GM18907 (cell line): ENCODE measurements around the gene JMJD8.

ENCODE experiments used
- ATAC-seq: cut with Tn5 transposase; IDR thresholded peaks from one replicate; pipeline ENCODE4 v1.9.1; 2021; ENCODE audit warnings: mild to moderate bottlenecking, moderate library complexity; ENCODE audit not compliant: unreplicated experiment

The JMJD8 gene

GRCh38 chr16:662095-662494, 22.0 kb downstream of the JMJD8 start:
- no peak for ATAC-seq

GRCh38 chr16:661184-661821, 22.8 kb downstream of the JMJD8 start:
- ATAC-seq = peak; percentile 12

- ATAC-seq = peak; percentile 41
Observed at GRCh38 chr16:660459-661183, 23.5 kb downstream of the JMJD8 start.

- no peak for ATAC-seq
Observed at GRCh38 chr16:660132-660458, 24.0 kb downstream of the JMJD8 start.

DNA sequence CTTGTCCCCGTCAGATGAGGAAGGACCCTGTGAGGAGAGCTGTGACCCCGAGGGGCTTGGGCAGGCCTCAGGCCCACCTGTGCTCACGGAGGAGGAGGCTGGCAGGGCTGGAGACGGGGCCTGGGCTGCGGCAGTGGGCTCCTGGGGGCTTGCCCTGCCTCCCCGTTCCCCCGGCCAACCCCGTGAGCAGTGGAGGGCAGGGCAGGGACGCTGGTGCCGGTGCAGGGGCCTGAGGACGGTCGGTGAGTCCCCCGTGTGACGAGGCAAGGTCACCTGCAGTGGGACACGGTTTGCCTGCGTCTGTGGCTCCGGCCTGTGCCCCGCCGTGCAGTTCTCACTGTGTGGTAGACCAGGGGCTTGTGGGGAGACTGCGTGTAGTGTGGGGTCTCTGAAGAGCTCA, 24.5 kb downstream of the JMJD8 start:
- no peak for ATAC-seq

DNA sequence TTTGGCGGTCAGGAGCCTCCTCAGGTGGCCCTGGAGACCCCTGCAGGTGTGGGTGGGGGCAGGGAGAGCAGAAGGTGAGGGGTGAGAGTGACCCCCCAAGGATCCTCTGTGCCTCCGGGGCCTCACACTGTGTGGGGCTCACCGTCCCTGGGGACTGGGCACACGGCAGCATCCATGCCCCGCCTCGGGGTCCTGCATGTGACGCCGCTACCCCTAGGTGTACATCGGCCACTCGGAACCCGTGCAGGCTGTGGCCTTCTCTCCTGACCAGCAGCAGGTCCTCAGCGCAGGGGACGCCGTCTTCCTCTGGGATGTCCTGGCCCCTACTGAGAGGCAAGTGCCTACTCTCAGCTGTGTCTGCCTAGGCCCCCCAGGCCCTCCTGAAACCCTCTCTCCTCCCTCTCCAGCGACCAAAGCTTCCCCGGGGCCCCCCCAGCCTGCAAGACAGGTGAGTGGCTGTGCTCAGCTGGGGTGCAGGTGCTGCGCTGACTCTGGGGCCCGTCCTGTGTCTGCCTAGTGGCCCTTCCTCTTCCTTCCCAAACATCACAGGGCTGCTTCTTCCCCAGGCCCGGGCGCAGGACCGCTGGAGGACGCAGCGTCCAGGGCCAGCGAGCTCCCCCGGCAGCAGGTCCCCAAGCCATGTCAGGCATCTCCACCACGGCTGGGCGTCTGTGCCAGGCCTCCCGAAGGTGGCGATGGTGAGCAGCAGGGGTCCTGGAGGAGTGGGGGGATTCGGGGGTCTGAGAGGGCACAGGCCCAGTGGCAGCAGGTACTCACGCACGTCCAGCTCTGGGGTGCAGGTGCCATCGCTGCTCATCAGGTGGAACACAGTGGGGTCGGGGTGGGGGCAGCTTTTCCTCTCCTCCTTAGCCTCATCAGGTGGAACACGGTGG, 25.2 kb downstream of the JMJD8 start:
- ATAC-seq = no peak

DNA sequence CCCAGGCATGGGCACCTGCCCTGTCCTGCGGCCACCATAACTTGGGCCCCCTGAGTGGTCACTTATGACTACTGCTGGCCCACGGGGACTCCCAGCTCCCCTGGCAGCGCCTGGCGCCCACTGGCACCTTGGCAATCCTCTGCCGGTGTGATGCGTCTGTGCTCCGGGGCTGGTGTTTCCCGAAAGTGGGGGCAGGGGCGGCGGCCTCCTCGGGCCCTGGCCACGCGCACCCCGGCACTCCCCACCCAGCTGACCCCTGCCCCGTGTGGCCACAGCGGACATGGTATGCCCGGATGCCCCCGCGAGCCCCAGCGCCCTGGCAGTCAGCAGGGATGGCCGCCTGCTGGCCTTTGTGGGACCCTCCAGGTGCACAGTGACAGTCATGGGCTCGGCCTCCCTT, 26.6 kb downstream of the JMJD8 start:
- no peak for ATAC-seq

DNA sequence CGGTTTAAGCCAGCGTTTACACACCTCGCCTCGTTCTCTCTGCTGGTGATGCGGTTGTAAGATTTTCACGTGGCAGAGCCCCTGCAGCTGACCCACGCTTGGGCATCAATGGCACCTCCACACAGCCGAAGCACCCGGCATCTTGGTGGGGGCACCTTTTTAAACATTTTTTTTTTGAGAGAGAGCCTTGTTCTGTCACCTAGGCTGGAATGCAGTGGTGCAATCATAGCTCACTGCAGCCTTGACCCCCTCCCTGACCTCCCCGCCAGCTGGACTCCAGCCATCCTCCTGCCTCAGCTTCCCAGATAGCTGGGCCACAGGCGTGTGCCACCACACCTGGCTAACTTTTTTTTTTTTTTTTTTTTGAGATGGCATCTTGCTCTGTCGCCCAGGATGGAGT, 30.1 kb downstream of the JMJD8 start:
- ATAC-seq = no peak

DNA sequence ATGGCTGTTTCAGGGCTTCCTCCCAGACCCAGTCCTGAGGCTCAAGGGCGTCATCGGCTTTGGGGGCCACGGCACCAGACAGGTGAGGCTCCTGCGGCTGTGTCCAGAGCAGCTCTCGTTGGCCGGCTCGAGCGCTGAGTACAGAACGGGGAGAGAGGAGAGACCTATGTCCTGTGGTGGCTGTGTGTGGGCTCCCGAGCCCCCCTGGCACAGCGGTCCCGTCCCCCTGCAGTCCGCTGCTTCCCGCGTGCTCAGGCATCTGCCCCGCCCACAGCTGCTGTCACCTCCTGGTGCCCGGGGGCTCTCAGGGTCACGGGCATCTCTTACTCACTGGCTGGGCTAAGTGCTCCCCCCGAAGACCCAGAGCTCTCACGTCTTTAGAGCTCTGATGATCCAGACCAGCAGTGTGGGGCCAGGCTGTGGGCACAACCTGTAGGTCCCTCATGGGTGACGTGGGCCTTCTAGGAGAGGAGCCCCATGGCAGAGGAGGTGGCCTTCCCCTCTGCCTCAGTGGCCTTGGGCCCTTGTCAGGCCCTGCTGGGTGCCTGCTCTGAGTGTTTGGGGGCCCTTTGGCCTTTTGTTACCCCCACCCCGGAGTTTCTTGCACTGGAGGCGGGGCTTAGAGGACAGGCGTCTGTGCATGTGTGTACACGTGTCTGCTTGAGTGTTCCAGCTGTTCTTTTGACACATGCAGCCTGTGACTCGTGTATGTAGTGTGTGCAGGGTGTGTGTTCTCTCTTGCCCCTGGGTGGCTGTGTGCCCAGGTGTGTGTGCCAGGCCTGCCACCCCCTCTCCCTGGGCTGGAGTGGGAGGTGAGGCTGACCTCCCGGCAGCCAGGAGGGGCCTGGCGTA, 31.5 kb downstream of the JMJD8 start:
- no peak for ATAC-seq

DNA sequence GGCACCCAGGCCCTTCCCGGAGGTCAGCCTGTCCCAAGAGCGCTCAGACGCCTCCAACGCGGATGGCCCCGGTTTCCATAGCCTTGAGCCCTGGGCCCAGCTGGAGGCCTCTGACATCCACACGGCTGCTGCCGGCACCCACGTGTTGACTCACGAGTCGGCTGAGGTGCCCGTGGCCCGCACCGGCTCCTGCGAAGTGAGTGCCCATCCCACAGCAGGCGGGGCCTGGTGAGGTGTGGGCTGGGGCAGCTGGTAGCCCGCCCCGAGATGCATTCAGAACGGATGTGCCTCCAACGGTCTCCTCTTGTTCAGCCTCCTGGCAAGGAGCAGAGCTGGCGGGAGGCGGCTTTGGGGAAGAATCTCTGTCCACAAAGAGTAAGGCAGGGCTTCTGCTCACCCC, 32.3 kb downstream of the JMJD8 start:
- no peak for ATAC-seq

DNA sequence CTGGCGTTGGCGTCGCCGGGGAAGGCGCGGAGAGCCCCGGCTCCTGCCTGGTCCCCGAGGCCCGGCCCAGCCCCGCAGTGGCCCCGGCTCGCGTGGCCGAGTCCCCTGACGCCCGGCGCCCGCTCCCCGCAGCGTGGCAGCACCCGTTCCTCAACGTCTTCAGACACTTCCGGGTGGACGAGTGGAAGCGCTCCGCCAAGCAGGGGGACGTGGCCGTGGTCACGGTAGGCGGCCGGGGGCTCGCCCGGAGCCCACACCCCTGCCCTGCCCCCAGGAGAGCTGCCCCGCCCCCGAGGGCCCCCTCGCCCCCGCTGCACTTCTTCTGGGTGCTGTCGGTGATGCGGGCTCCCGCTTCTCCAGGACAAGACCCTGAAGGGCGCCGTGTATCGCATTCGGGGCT, 34.5 kb downstream of the JMJD8 start:
- ATAC-seq = peak; percentile 2

DNA sequence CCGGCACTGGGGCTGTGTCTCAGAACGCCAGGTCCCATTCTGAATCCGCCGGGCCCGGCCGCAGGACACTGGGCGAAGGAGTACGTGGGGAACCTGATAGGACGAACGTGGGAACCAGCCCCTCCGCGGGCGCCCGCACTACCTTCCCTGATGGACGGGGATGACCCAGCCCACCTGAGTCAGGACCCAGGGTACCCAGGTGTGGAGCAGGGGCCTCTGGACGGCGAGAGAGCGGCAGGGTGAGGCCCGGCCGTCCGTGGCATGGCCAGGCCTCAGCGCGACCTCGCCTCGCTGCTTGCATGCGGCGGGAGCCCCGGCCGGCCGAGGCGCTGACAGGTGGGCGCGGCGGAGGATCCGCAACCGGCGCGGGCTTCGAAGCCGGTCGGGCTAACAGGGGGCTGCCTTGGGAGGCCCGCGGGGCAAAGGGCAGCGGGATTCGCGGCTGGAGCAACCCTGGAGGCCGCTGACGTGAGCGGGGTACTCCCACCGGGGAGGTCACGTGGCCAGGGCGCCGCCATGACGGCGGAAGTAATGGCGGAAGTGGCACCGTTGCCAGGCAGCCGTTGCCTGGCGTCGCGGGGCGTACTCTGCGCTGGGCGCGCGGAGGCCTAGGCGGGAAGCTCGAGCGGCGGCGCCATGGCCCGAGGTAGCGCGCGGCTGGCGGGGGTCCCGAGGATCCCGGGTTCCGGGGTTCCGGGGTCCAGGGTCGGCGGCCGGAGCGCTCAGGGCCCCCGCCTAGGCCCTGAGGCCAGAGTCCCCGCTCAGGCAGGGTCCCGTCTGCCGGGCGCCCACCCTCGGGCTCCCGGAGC, 35.1 kb downstream of the JMJD8 start, which contains the start of gene WDR90:
TSS of gene WDR90 (plus strand) at position 585 of the 809 bp plus-strand sequence. CDS start at position 637, 52 bp downstream.
- peak; percentile 51 for ATAC-seq

GRCh38 chr16:648071-648780, 35.9 kb downstream of the JMJD8 start:
- no peak for ATAC-seq

- no peak for ATAC-seq
Observed at GRCh38 chr16:647173-647902, 36.8 kb downstream of the JMJD8 start.

GRCh38 chr16:646679-647172, 37.4 kb downstream of the JMJD8 start:
- ATAC-seq = no peak

- ATAC-seq = no peak
Observed at GRCh38 chr16:645852-646678, 38.1 kb downstream of the JMJD8 start.

DNA sequence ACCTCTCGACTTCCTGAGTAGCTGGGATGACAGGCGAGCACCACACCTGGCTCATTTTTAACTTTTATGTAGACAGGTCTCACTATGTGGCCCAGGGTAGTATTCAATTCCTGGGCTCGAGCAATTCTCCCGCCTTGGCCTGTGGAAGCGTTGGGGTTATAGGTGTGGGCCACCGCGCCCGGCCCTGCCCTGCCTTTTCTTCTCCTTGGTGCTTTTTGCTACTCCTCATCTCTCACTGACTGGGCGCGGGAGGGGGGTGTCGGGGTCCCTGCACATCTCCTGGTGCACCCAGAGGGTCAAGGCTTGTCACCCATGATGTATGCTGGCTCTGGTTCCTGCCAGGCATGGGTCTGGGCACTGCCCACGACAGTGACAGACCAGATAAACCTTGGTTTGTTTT, 39.6 kb downstream of the JMJD8 start:
- no peak for ATAC-seq

- no peak for ATAC-seq
Observed at GRCh38 chr16:643050-643368, 41.1 kb downstream of the JMJD8 start.
